ENCODE measurements around the gene IRF2BP2.

Gene IRF2BP2

GRCh38 chr1:234613128-234613875 is 3.3 kb upstream of the IRF2BP2 start:
- DNase-seq (ENCODE audit: low read depth): peak; percentile 94

- DNase-seq (ENCODE audit: low read depth): peak; percentile 99
Observed at GRCh38 chr1:234612352-234613127, 2.6 kb upstream of the IRF2BP2 start.

- DNase-seq (ENCODE audit: low read depth): peak; percentile 29
Observed at GRCh38 chr1:234611847-234612351, 1.9 kb upstream of the IRF2BP2 start.

GRCh38 chr1:234611225-234611846 is 1.4 kb upstream of the IRF2BP2 start:
- DNase-seq (ENCODE audit: low read depth): peak; percentile 85

GRCh38 chr1:234610666-234611224 is 767 bp upstream of the IRF2BP2 start:
- DNase-seq (ENCODE audit: low read depth): peak; percentile 96

- no peak for DNase-seq (ENCODE audit: low read depth)
Observed at GRCh38 chr1:234609691-234610042, 311 bp downstream of the IRF2BP2 start.

GRCh38 chr1:234608911-234609690 is 877 bp downstream of the IRF2BP2 start:
- DNase-seq (ENCODE audit: low read depth): no peak

GRCh38 chr1:234608025-234608910 is 1.7 kb downstream of the IRF2BP2 start:
- peak; percentile 86 for DNase-seq (ENCODE audit: low read depth)

- no peak for DNase-seq (ENCODE audit: low read depth)
Observed at GRCh38 chr1:234607109-234608024, 2.6 kb downstream of the IRF2BP2 start.

GRCh38 chr1:234606784-234607108 is 3.2 kb downstream of the IRF2BP2 start:
- DNase-seq (ENCODE audit: low read depth): no peak

GRCh38 chr1:234605983-234606783 is 3.8 kb downstream of the IRF2BP2 start:
- no peak for DNase-seq (ENCODE audit: low read depth)

- no peak for DNase-seq (ENCODE audit: low read depth)
Observed at GRCh38 chr1:234605399-234605982, 4.5 kb downstream of the IRF2BP2 start.

- DNase-seq (ENCODE audit: low read depth): peak; percentile 79
Observed at GRCh38 chr1:234604495-234605398, 5.2 kb downstream of the IRF2BP2 start.

- DNase-seq (ENCODE audit: low read depth): no peak
Observed at GRCh38 chr1:234603221-234604204, 6.5 kb downstream of the IRF2BP2 start.

- peak; percentile 92 for DNase-seq (ENCODE audit: low read depth)
Observed at GRCh38 chr1:234602334-234603220, 7.4 kb downstream of the IRF2BP2 start.
